GM12874 (cell line): ENCODE results near the gene TSNAXIP1.

Experiments
- TF ChIP-seq, protein P1 (sequence below): IDR thresholded peaks from 2 replicates; pipeline ENCODE4 v1.5.1; 2011; ENCODE audit warnings: low read depth, mild to moderate bottlenecking, control low read depth, low read length, moderate library complexity; ENCODE audit not compliant: insufficient read depth

Gene TSNAXIP1

DNA sequence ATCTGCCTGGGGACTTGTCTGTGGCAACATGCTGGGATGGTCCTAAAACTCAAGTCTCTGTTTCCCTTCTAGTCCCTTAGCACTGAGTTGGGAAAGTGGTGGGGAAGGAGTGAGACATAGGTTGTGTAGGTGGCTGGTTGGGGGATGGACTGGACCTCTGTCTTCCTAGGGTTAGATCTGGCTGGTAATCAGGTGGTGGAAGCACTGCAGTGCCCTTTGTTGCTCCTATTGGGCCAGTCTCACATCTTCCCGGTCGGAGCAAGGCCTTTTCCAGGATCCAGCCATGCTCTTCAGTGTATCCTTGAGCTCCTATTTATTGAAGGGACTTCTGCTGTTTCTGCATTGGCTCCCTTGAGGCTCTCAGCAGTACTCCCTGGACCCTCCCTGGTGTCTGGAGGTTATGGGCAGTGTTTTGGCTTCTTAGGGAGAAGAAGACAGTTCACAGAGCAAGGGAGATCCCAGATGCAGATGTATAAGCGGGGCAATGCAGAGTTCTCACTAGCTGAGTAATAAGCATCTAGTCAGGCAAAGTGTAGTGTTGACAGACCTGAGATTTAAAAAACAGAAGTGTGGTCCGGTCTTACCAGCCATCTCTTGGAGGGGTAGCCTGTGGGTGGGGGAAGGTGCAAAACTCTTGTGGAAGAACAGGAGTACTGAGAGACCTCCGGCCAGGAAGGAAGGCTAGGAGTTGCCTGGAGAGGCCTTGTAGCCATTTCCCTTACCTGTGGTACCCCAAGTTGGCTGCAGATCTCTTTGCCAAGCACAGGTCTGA is 38.8 kb downstream of the TSNAXIP1 start:
- TF ChIP-seq, protein P1, sequence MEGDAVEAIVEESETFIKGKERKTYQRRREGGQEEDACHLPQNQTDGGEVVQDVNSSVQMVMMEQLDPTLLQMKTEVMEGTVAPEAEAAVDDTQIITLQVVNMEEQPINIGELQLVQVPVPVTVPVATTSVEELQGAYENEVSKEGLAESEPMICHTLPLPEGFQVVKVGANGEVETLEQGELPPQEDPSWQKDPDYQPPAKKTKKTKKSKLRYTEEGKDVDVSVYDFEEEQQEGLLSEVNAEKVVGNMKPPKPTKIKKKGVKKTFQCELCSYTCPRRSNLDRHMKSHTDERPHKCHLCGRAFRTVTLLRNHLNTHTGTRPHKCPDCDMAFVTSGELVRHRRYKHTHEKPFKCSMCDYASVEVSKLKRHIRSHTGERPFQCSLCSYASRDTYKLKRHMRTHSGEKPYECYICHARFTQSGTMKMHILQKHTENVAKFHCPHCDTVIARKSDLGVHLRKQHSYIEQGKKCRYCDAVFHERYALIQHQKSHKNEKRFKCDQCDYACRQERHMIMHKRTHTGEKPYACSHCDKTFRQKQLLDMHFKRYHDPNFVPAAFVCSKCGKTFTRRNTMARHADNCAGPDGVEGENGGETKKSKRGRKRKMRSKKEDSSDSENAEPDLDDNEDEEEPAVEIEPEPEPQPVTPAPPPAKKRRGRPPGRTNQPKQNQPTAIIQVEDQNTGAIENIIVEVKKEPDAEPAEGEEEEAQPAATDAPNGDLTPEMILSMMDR = no peak

DNA sequence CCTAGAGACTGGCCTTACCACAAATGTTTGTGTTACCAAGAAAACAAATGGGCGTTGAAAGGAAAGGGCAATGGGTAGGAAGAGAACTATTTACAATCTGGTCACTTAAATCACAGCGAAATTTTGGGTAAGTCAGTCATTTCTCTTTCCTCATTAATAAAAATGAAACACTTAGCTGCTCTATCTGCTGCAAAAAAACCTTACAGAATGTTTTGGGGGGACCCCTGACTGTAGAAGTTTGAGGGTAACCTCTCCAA is 39.3 kb downstream of the TSNAXIP1 start:
- TF ChIP-seq, protein P1 = no peak

- TF ChIP-seq, protein P1 = no peak
Measured at GRCh38 chr16:67846320-67847063, 39.8 kb downstream of the TSNAXIP1 start, which contains the start of gene NUTF2. Gene NUTF2, plus strand, starts transcription at chr16:67846933. Its CDS starts 18,198 bp downstream, at chr16:67865131.

- TF ChIP-seq, protein P1 = no peak
Measured at GRCh38 chr16:67847064-67847861, 40.6 kb downstream of the TSNAXIP1 start, which contains the start of gene CENPT. Gene CENPT, minus strand, starts transcription at chr16:67847693. Its CDS starts 13,834 bp downstream, at chr16:67833859.

DNA sequence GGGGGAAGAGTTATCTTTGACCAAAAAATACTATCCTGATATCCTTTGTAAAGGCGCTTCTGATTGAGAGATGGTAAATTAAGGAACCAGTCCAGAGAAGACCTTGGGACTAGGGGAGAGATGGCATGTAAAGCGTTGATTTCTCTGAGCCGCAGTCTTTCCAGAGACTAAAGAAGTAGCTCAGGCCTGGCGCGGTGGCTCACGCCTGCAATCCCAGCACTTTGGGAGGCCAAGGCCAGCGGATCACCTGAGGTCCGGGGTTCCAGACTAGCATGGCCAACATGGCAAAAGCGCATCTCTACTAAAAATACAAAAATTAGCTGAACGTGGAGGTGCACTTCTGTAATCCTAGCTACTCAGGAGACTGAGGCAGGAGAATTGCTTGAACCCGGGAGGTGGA is 41.4 kb downstream of the TSNAXIP1 start:
- TF ChIP-seq, protein P1 = no peak

- TF ChIP-seq, protein P1 = no peak
Measured at GRCh38 chr16:67853670-67854069, 47.0 kb downstream of the TSNAXIP1 start.

GRCh38 chr16:67855789-67856188 is 49.1 kb downstream of the TSNAXIP1 start:
- TF ChIP-seq, protein P1 = no peak
